Cardiac muscle cell (in vitro differentiated cells and primary cell): ENCODE measurements around the gene FBRSL1. TPM values are rescaled to one million over a fixed set of nuclear protein-coding genes. Genes with fewer than 3 reads are reported as not detected.
"Not testable (repeated sequence)": the region's sequence is repeated elsewhere in the genome, so short reads cannot be mapped to it uniquely, and the experiment has no call there.

Experiments used
- DNase-seq, 2 donors: peaks; one replicate each; pipeline versions ENCODE4 v3.0.0 to v3.0.0-alpha.2; 2010 to 2017; ENCODE audit warnings: low read depth in 1 of 2, low spot score in 1 of 2
- H3K27ac ChIP-seq: fragments of 200-600 bp; sonication (generic); 2 replicates; pipeline ENCODE4 v1.5.1; 2016
- H3K27me3 ChIP-seq: fragments of 200-600 bp; sonication (generic); 2 replicates; pipeline ENCODE4 v1.6.0; 2016; ENCODE audit warnings: control low read depth
- H3K36me3 ChIP-seq: fragments of 200-600 bp; sonication (generic); 2 replicates; pipeline ENCODE4 v1.5.1; 2016; ENCODE audit warnings: control low read depth
- H3K4me1 ChIP-seq: fragments of 200-600 bp; sonication (generic); 2 replicates; pipeline ENCODE4 v1.8.1; 2017; ENCODE audit warnings: low read depth, mild to moderate bottlenecking, mixed run types
- H3K4me3 ChIP-seq: fragments of 200-600 bp; sonication (generic); 2 replicates; pipeline ENCODE4 v1.5.1; 2016; ENCODE audit warnings: mild to moderate bottlenecking
- H3K9me3 ChIP-seq: fragments of 200-600 bp; sonication (generic); 2 replicates; pipeline ENCODE4 v1.5.1; 2017; ENCODE audit warnings: low read depth, mild to moderate bottlenecking, control low read depth
- CTCF ChIP-seq: IDR thresholded peaks from 2 replicates; pipeline ENCODE4 v1.5.1; 2012; ENCODE audit warnings: low read depth, mild to moderate bottlenecking, low read length
- polyA plus RNA-seq: library from polyadenylated mRNA; unstranded; fragments of >200 nt; fragmentation: Nextera tagmentation; extraction: Ambion mirVana; gene quantifications from 2 replicates; pipeline ENCODE4 v1.2.1, GENCODE V29; 2016
- total RNA-seq: library from RNA; depleted of rRNA; stranded (reverse); fragments of >200 nt; gene quantifications from 2 replicates; pipeline ENCODE4 v1.2.3, GENCODE V29; 2016

Gene FBRSL1
- total and polyA plus RNA-seq, 2 experiments from 2014 or later: 37.3 to 45.0 TPM

GRCh38 chr12:132529156-132529839, 39.3 kb downstream of the FBRSL1 start:
- DNase-seq: no peak
- H3K27ac ChIP-seq: no peak overlapping the region
- TF ChIP-seq CTCF: no peak

GRCh38 chr12:132529906-132530305, 40.0 kb downstream of the FBRSL1 start:
- no peaks in the 10 kb centered on the region for H3K27me3 ChIP-seq
- DNase-seq: no peak
- H3K4me3 ChIP-seq: no peak overlapping the region
- H3K36me3 ChIP-seq: no peaks in the 10 kb centered on the region
- H3K9me3 ChIP-seq: no peaks in the 10 kb centered on the region
- no peak for TF ChIP-seq CTCF
- H3K27ac ChIP-seq: no peak overlapping the region
- H3K4me1 ChIP-seq: no peaks in the 10 kb centered on the region

More at GRCh38 chr12:132529156-132529839, 39.3 kb downstream of the FBRSL1 start:
- H3K27me3 ChIP-seq: no peaks in the 10 kb centered on the region
- no peaks in the 10 kb centered on the region for H3K4me1 ChIP-seq
- H3K9me3 ChIP-seq: no peaks in the 10 kb centered on the region
- no peak overlapping the region for H3K4me3 ChIP-seq
- H3K36me3 ChIP-seq: no peaks in the 10 kb centered on the region

- no peaks in the 10 kb centered on the region for H3K4me1 ChIP-seq
- no peak overlapping the region for H3K27ac ChIP-seq
- H3K36me3 ChIP-seq: no peaks in the 10 kb centered on the region
- TF ChIP-seq CTCF: no peak
- DNase-seq: no peak
- H3K9me3 ChIP-seq: no peaks in the 10 kb centered on the region
- no peak overlapping the region for H3K4me3 ChIP-seq
- no peaks in the 10 kb centered on the region for H3K27me3 ChIP-seq
These were observed 40.5 kb downstream of the FBRSL1 start for GRCh38 chr12:132530447-132530846.

GRCh38 chr12:132530851-132531250, 40.9 kb downstream of the FBRSL1 start:
- H3K27ac ChIP-seq: no peak overlapping the region
- H3K9me3 ChIP-seq: no peaks in the 10 kb centered on the region
- no peak for TF ChIP-seq CTCF
- H3K4me3 ChIP-seq: no peak overlapping the region
- H3K4me1 ChIP-seq: no peaks in the 10 kb centered on the region
- DNase-seq: no peak
- H3K27me3 ChIP-seq: no peaks in the 10 kb centered on the region
- H3K36me3 ChIP-seq: no peaks in the 10 kb centered on the region

GRCh38 chr12:132532711-132533583, 43.0 kb downstream of the FBRSL1 start:
- not testable (repeated sequence) for H3K27me3 ChIP-seq, H3K9me3 ChIP-seq, H3K4me3 ChIP-seq, DNase-seq, H3K4me1 ChIP-seq, H3K36me3 ChIP-seq, H3K27ac ChIP-seq

- Histone ChIP-seq H3K9me3 (no peaks in the 10 kb centered on the region), H3K36me3 (no peaks in the 10 kb centered on the region), H3K27ac (no peak overlapping the region), H3K27me3 (no peaks in the 10 kb centered on the region), H3K4me1 (no peaks in the 10 kb centered on the region), H3K4me3 (no peak overlapping the region)
- no peak for TF ChIP-seq CTCF
- DNase-seq: no peak
These were observed 43.6 kb downstream of the FBRSL1 start for GRCh38 chr12:132533584-132533958.
